ENCODE measurements around the gene PITX1.

GRCh38 chr5:135063056-135063445 is 29.0 kb upstream of the PITX1 start:
- TF ChIP-seq TAF1 (IDR thresholded peaks at IDR 0.05; ENCODE audit: low read depth, low read length) (no peak), POU2F2 (IDR thresholded peaks at IDR 0.05; ENCODE audit: low read depth, low read length) (no peak), POLR2A (IDR thresholded peaks at IDR 0.05; ENCODE audit: low read depth, low read length) (no peak), POLR2AphosphoS5 (IDR thresholded peaks at IDR 0.05; ENCODE audit: low read depth, low read length) (no peak)

Measured in GM12891 (cell line).